Activated naive CD4-positive, alpha-beta T cell treated with anti-CD3 and anti-CD28 coated beads, Interleukin-2, amount 10 ng/mL, durations not matched to agents 7 days and 5 days (primary cell): ENCODE measurements around the gene PUS7.
"Not testable (repeated sequence)": the region's sequence is repeated elsewhere in the genome, so short reads cannot be mapped to it uniquely, and the experiment has no call there.

Source experiments
- CTCF ChIA-PET: fragments of 350-600 bp; sonication (Branson Sonifier 250); formaldehyde crosslinking; loops from one replicate; lab custom pipeline; 2021; ENCODE audit warnings: antibody characterized with exemption; lab: Charles Lee
- DNase-seq: peaks from one replicate; pipeline ENCODE4 v3.0.0-alpha.2; 2020
- H3K27ac Mint-ChIP-seq: one replicate; pipeline ENCODE4 v1.8.0; 2021; ENCODE audit warnings: mild to moderate bottlenecking, moderate library complexity, mixed read lengths
- H3K27me3 Mint-ChIP-seq: one replicate; pipeline ENCODE4 v1.8.0; 2021; ENCODE audit warnings: mild to moderate bottlenecking, mixed read lengths
- H3K36me3 Mint-ChIP-seq: one replicate; pipeline ENCODE4 v1.8.0; 2021; ENCODE audit warnings: mixed read lengths
- H3K4me1 Mint-ChIP-seq: one replicate; pipeline ENCODE4 v1.8.0; 2021; ENCODE audit warnings: mixed read lengths
- H3K4me3 Mint-ChIP-seq: one replicate; pipeline ENCODE4 v1.8.0; 2021; ENCODE audit warnings: mild to moderate bottlenecking, moderate library complexity, mixed read lengths
- H3K9me3 Mint-ChIP-seq: one replicate; pipeline ENCODE4 v1.8.0; 2021; ENCODE audit warnings: mixed read lengths

The PUS7 gene

DNA sequence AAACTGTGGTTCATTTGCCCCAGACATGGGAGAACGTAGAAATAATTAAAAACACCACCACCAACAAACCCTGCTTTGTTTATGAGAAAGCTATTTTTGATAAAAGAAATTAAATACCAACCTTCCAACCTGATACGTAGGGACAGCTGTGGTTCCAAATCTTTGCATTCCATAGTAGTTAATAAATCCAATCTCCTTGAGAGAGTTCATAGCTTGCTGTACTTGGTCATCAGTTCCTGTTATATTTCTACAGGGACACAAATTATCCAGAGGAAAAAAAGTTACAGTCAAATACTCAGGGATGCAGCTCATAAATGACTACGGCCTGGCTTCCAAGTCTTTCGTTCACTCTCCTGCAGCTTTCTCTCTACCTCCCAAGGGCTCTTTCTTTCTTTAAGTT is 41.1 kb downstream of the PUS7 start:
- Mint-ChIP-seq H3K27me3 (no peaks in the 10 kb centered on the region), H3K4me3 (no peak overlapping the region), H3K4me1 (no peaks in the 10 kb centered on the region), H3K36me3 (peaks cover 11% of the 10 kb centered on the region), H3K27ac (no peak overlapping the region), H3K9me3 (no peaks in the 10 kb centered on the region)
- CTCF ChIA-PET = interaction anchor here (1.5 kb wide), 1 partner anchor 9 kb away, joined by 3 read pairs; no protein-coding TSS in a partner anchor
- DNase-seq = no peak

DNA sequence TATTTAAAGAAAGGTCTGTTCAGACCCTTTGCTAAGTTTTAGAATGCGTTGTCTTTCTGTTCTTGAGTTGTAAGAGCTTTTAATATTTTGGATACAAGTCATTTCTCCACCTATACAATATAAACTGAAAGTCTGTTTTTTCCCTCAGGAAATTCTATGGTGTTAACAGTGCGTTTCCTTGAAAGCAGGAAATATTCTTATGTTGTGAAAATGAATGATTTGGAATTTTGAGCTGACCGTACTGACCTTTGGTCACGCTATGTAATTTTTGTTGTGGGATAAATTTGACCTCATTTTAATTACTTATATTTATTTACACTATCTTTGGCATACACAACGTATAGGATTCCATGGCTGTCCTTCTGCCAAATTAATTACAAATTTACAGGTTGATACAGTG is 43.5 kb downstream of the PUS7 start:
- no peaks in the 10 kb centered on the region for H3K4me1 Mint-ChIP-seq
- peaks cover 9% of the 10 kb centered on the region for H3K36me3 Mint-ChIP-seq
- H3K27me3 Mint-ChIP-seq = no peaks in the 10 kb centered on the region
- no peaks in the 10 kb centered on the region for H3K9me3 Mint-ChIP-seq
- H3K27ac Mint-ChIP-seq = no peak overlapping the region
- no peak for DNase-seq
- CTCF ChIA-PET = interaction anchor here (0.6 kb wide), 1 partner anchor 64 kb away, joined by 3 read pairs; no protein-coding TSS in a partner anchor
- H3K4me3 Mint-ChIP-seq = no peak overlapping the region

DNA sequence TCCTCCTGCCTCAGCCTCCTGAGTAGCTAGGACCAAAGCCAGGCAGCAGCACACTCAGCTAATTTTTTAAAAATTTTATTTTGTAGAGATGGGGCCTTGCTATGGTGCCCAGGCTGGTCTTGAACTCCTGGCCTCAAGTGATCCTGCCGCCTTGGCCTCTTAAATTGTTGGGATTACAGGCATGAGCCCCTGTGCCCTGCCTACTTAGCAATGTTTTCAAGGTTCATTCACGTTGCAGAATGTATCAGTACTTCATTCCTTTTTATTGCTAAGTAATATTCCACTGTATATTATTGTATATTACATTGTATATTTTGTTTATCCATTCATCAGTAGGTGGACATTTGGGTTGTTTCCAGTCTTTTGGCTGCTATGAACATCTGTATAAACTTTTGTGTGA is 44.2 kb downstream of the PUS7 start:
- Mint-ChIP-seq H3K27ac (no peak overlapping the region), H3K4me3 (no peak overlapping the region), H3K27me3 (no peaks in the 10 kb centered on the region), H3K36me3 (peaks cover 9% of the 10 kb centered on the region), H3K4me1 (no peaks in the 10 kb centered on the region), H3K9me3 (no peaks in the 10 kb centered on the region)
- CTCF ChIA-PET = interaction anchor here (0.6 kb wide), 2 partner anchors 65 to 192 kb away, joined by 3 read pairs; no protein-coding TSS in a partner anchor
- no peak for DNase-seq

GRCh38 chr7:105474045-105474444 is 48.0 kb downstream of the PUS7 start:
- H3K9me3 Mint-ChIP-seq = no peaks in the 10 kb centered on the region
- peaks cover 8% of the 10 kb centered on the region for H3K36me3 Mint-ChIP-seq

DNA sequence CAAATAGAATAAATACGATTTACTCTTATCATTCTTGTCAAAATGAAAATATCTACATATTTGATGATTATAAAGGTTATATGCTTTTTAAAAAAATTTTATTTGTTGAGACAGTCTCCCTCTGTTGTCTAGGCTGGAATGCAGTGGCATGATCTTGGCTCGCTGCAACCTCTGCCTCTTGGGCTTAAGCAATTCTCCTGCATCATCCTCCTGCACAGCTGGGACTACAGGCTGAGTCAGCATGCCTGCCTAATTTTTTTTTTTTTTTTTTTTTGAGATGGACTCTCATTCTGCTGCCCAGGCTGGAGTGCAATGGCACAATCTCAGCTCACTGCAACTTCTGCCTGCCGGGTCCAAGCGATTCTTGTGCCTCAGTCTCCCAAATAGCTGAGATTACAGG is 48.9 kb downstream of the PUS7 start:
- Mint-ChIP-seq H3K4me3 (no peak overlapping the region), H3K27me3 (no peaks in the 10 kb centered on the region), H3K36me3 (peaks cover 8% of the 10 kb centered on the region), H3K27ac (no peak overlapping the region), H3K4me1 (no peaks in the 10 kb centered on the region), H3K9me3 (no peaks in the 10 kb centered on the region)
- CTCF ChIA-PET = no interaction called here
- DNase-seq = no peak

More at GRCh38 chr7:105474045-105474444, 48.0 kb downstream of the PUS7 start:
- H3K4me3 Mint-ChIP-seq = no peak overlapping the region
- DNase-seq = no peak
- no peaks in the 10 kb centered on the region for H3K27me3 Mint-ChIP-seq
- H3K4me1 Mint-ChIP-seq = no peaks in the 10 kb centered on the region
- CTCF ChIA-PET = no interaction called here
- H3K27ac Mint-ChIP-seq = no peak overlapping the region

GRCh38 chr7:105470846-105471245 is 51.2 kb downstream of the PUS7 start:
- H3K9me3 Mint-ChIP-seq = no peaks in the 10 kb centered on the region
- CTCF ChIA-PET = interaction anchor here (1.2 kb wide), 1 partner anchor 10 kb away, joined by 3 read pairs; no protein-coding TSS in a partner anchor
- peaks cover 4% of the 10 kb centered on the region for H3K36me3 Mint-ChIP-seq
- H3K27me3 Mint-ChIP-seq = no peaks in the 10 kb centered on the region
- DNase-seq = no peak
- no peaks in the 10 kb centered on the region for H3K4me1 Mint-ChIP-seq
- H3K27ac Mint-ChIP-seq = no peak overlapping the region
- H3K4me3 Mint-ChIP-seq = no peak overlapping the region

GRCh38 chr7:105470090-105470489 is 52.0 kb downstream of the PUS7 start:
- H3K36me3 Mint-ChIP-seq = peaks cover 4% of the 10 kb centered on the region
- H3K4me3 Mint-ChIP-seq = no peak overlapping the region
- no peak overlapping the region for H3K27ac Mint-ChIP-seq
- no peaks in the 10 kb centered on the region for H3K27me3 Mint-ChIP-seq
- no peaks in the 10 kb centered on the region for H3K4me1 Mint-ChIP-seq
- no peaks in the 10 kb centered on the region for H3K9me3 Mint-ChIP-seq
- no peak for DNase-seq
- CTCF ChIA-PET = no interaction called here

GRCh38 chr7:105462765-105463420 is 59.2 kb downstream of the PUS7 start:
- CTCF ChIA-PET = interaction anchor here (0.7 to 1.8 kb wide), 2 partner anchors 9 to 33 kb away, joined by 3 to 4 read pairs; no protein-coding TSS in a partner anchor
- Mint-ChIP-seq H3K4me1 (no peaks in the 10 kb centered on the region), H3K27ac (no peak overlapping the region), H3K27me3 (no peaks in the 10 kb centered on the region), H3K4me3 (no peak overlapping the region), H3K36me3 (peaks cover 3% of the 10 kb centered on the region), H3K9me3 (no peaks in the 10 kb centered on the region)
- DNase-seq = no peak

DNA sequence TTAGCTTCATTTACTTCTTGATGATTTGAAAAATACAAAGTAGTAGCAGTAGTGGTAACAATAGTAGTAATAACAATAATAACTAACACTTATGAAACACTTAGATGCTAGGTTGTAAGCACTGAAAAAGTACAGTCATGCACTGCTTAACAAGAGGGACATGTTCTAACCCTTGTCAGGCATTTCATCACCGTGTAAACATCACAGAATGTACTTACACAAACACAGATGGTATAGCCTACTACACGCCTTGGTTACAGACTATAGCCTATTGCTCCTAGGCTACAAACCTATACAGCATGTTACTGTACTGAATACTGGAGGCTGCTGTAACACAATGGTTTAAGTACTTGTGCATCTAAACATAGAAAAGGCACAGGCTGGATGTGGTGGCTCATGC is 60.6 kb downstream of the PUS7 start:
- DNase-seq = no peak
- H3K36me3 Mint-ChIP-seq = peaks cover 7% of the 10 kb centered on the region
- CTCF ChIA-PET = interaction anchor here (0.8 to 1.2 kb wide), 2 partner anchors 10 to 31 kb away, joined by 3 to 4 read pairs; no protein-coding TSS in a partner anchor

GRCh38 chr7:105457619-105458225 is 64.3 kb downstream of the PUS7 start:
- Mint-ChIP-seq H3K27ac (no peak overlapping the region), H3K27me3 (no peaks in the 10 kb centered on the region), H3K36me3 (peaks cover 10% of the 10 kb centered on the region), H3K9me3 (no peaks in the 10 kb centered on the region), H3K4me1 (no peaks in the 10 kb centered on the region), H3K4me3 (no peak overlapping the region)
- DNase-seq = no peak
- CTCF ChIA-PET = no interaction called here

More for the DNA sequence above, 60.6 kb downstream of the PUS7 start:
- Mint-ChIP-seq H3K4me1 (no peaks in the 10 kb centered on the region), H3K4me3 (no peak overlapping the region), H3K27me3 (no peaks in the 10 kb centered on the region), H3K9me3 (no peaks in the 10 kb centered on the region), H3K27ac (no peak overlapping the region)

DNA sequence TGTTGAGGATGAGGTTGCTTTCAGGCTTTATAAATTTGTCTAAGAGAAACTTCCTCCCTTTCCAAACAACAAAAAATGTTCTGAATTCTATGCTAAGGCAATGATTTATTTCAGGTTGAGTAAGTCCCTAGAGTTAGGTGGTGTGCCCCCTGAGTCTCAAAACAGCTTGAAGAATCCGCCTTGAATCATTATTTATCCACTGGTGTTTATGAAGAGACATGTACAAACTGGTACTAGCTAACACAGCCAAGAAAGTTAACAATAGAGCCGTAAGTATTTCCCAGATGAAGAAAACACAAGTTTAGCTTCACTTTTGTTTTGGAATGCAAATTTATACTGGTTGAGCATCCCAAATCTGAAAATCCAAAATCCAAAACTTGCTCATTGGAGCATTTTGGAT is 67.2 kb downstream of the PUS7 start:
- H3K27me3 Mint-ChIP-seq = no peaks in the 10 kb centered on the region
- CTCF ChIA-PET = no interaction called here
- no peaks in the 10 kb centered on the region for H3K9me3 Mint-ChIP-seq
- H3K27ac Mint-ChIP-seq = no peak overlapping the region
- no peaks in the 10 kb centered on the region for H3K4me1 Mint-ChIP-seq
- DNase-seq = no peak
- H3K36me3 Mint-ChIP-seq = peaks cover 10% of the 10 kb centered on the region
- no peak overlapping the region for H3K4me3 Mint-ChIP-seq

GRCh38 chr7:105454095-105454747 is 67.8 kb downstream of the PUS7 start:
- Mint-ChIP-seq H3K27me3 (no peaks in the 10 kb centered on the region), H3K27ac (no peak overlapping the region), H3K9me3 (no peaks in the 10 kb centered on the region), H3K4me3 (no peak overlapping the region), H3K4me1 (no peaks in the 10 kb centered on the region), H3K36me3 (peaks cover 10% of the 10 kb centered on the region)
- CTCF ChIA-PET = interaction anchor here (0.7 kb wide), 1 partner anchor 8 kb away, joined by 3 read pairs; no protein-coding TSS in a partner anchor
- no peak for DNase-seq

DNA sequence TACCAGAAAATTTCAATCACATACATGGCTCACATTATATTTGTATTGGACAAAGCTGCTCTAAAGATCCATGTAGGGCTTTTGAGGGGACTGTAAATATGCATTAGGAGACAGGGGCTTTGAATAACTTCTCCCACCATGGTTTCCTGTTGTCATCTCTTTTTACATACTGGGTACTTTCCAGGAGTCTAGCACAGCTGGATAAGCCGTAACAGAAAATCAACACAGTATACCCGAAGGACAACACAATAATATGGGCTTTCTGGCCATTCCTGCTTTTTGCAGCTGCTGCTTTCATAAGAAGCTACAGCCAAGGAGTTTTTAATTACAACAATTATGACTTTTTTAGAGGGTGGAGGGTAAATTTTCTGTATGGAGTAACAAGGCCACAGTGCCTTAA is 70.0 kb downstream of the PUS7 start:
- Mint-ChIP-seq H3K27me3 (no peaks in the 10 kb centered on the region), H3K4me3 (no peak overlapping the region), H3K4me1 (peaks cover 13% of the 10 kb centered on the region), H3K27ac (no peak overlapping the region), H3K36me3 (peaks cover 3% of the 10 kb centered on the region), H3K9me3 (no peaks in the 10 kb centered on the region)
- CTCF ChIA-PET = interaction anchor here (1.6 kb wide), 1 partner anchor 9 kb away, joined by 3 read pairs; no protein-coding TSS in a partner anchor
- DNase-seq = no peak

- H3K4me1 Mint-ChIP-seq = peaks cover 13% of the 10 kb centered on the region
- CTCF ChIA-PET = interaction anchor here (0.7 to 1.6 kb wide), 2 partner anchors 10 to 12 kb away, joined by 3 read pairs; no protein-coding TSS in a partner anchor
- not testable (repeated sequence) for DNase-seq, H3K4me3 Mint-ChIP-seq, H3K36me3 Mint-ChIP-seq, H3K27ac Mint-ChIP-seq, H3K9me3 Mint-ChIP-seq, H3K27me3 Mint-ChIP-seq
Observed at GRCh38 chr7:105450870-105451269, 71.2 kb downstream of the PUS7 start.
